HepG2 (cell line): Measurements from ENCODE around the gene WDR91. TPM values are rescaled to one million over a fixed set of nuclear protein-coding genes. Genes with fewer than 3 reads are reported as not detected.

Source experiments
- ATAC-seq: fragments of 200-7000 bp; cut with Tn5 transposase; 3 replicates; pipeline ENCODE4 v1.9.1; 2020; ENCODE audit warnings: mild to moderate bottlenecking, moderate library complexity
- BruUV-seq: library from RNA; stranded (reverse); fragments of 400-500 nt; replicated peaks from 2 replicates; lab custom pipeline; 2021; lab: Mats Ljungman, UMichigan
- CTCF ChIA-PET: fragments of 300-600 bp; formaldehyde crosslinking; extraction: SDS; loops from one replicate; lab custom pipeline; 2021; ENCODE audit warnings: low total read pairs, inconsistent platforms, low intra/inter-chr PET ratio; lab: Yijun Ruan, JAX
- POLR2A ChIA-PET: fragments of 350-600 bp; sonication (Branson Sonifier 250); formaldehyde crosslinking; loops from one replicate; lab custom pipeline; 2020; ENCODE audit warnings: antibody characterized with exemption, inconsistent platforms; lab: Yijun Ruan, JAX
- DNase-seq: peaks from one replicate; pipeline ENCODE4 v3.0.0-alpha.2; 2015; ENCODE audit warnings: low spot score
- FAIRE-seq: peaks from 3 replicates; lab custom pipeline; 2011; peaks lifted over from hg19 to GRCh38; lab: Jason Lieb, UNC
- H2AFZ ChIP-seq: one replicate; pipeline ENCODE4 v1.6.1; 2011; ENCODE audit warnings: low read length, inconsistent platforms
- H3K27ac ChIP-seq: fragments of 300-600 bp; 3 replicates; pipeline ENCODE4 v1.8.0; 2011; ENCODE audit warnings: mixed run types, mild to moderate bottlenecking, mixed read lengths, low read length, inconsistent platforms; ENCODE audit not compliant: insufficient read depth; ENCODE audit errors: extremely low read length
- H3K27me3 ChIP-seq, 2 experiments: fragments of 200-600 bp in 1 of 2; 2 replicates in 1 of 2; 3 replicates in 1 of 2; pipeline versions ENCODE4 v1.6.0 to v1.8.0; 2011; ENCODE audit warnings: low read length in 2 of 2, mild to moderate bottlenecking in 2 of 2, moderate library complexity in 2 of 2, inconsistent platforms in 1 of 2; ENCODE audit not compliant: insufficient read depth in 2 of 2, control insufficient read depth in 1 of 2
- H3K36me3 ChIP-seq, 2 experiments: fragments of 200-600 bp in 1 of 2; replicated peaks in 1 of 2; 2 replicates in 1 of 2; 3 replicates in 1 of 2; pipeline versions ENCODE4 v1.5.1 to v1.8.0; 2011; ENCODE audit warnings: low read length in 2 of 2, inconsistent platforms in 1 of 2; ENCODE audit not compliant: insufficient read depth in 2 of 2, control insufficient read depth in 1 of 2
- H3K4me1 ChIP-seq: 2 replicates; pipeline ENCODE4 v1.5.1; 2012; ENCODE audit warnings: low read length, inconsistent platforms; ENCODE audit not compliant: insufficient read depth
- H3K4me2 ChIP-seq: 2 replicates; pipeline ENCODE4 v1.6.0; 2011; ENCODE audit warnings: low read depth, low read length, inconsistent platforms
- H3K4me3 ChIP-seq, 3 experiments: fragments of 200-600 bp in 1 of 3; sonication (generic), shearing (Covaris generic) in 1 of 3; replicated peaks in 1 of 3; 2 replicates each; pipeline ENCODE4 v1.5.1; 2011 to 2016; ENCODE audit warnings: low read length in 3 of 3, inconsistent platforms in 2 of 3, low read depth in 2 of 3, mild to moderate bottlenecking in 2 of 3, control low read depth in 1 of 3, mixed read lengths in 1 of 3; ENCODE audit not compliant: insufficient read depth in 1 of 3
- H3K79me2 ChIP-seq: one replicate; pipeline ENCODE4 v1.6.1; 2011; ENCODE audit warnings: low read length, inconsistent platforms; ENCODE audit not compliant: insufficient read depth
- H3K9ac ChIP-seq: 2 replicates; pipeline ENCODE4 v1.6.0; 2011; ENCODE audit warnings: mild to moderate bottlenecking, low read depth, low read length, inconsistent platforms; ENCODE audit not compliant: insufficient read depth
- H3K9me3 ChIP-seq: 2 replicates; pipeline ENCODE4 v1.5.1; 2012; ENCODE audit warnings: mild to moderate bottlenecking, low read length
- H4K20me1 ChIP-seq: 2 replicates; pipeline ENCODE4 v1.6.0; 2011; ENCODE audit warnings: inconsistent platforms, mild to moderate bottlenecking, low read length, moderate library complexity; ENCODE audit not compliant: insufficient read depth
- BRF2 ChIP-seq: sonication (generic); formaldehyde crosslinking; IDR thresholded peaks from 2 replicates; pipeline ENCODE4 v1.8.1; 2022; ENCODE audit warnings: mild to moderate bottlenecking, missing genetic modification reagents
- FOXK2 ChIP-seq: fragments of 450-650 bp; IDR thresholded peaks from 2 replicates; pipeline ENCODE4 v1.6.1; 2016
- GMEB2 ChIP-seq: IDR thresholded peaks from 2 replicates; pipeline ENCODE4 v1.6.1; 2016; ENCODE audit warnings: missing biosample characterization, missing genetic modification reagents, low read depth
- HDAC1 ChIP-seq: sonication (generic); formaldehyde crosslinking; IDR thresholded peaks from 2 replicates; pipeline ENCODE4 v1.5.1; 2020; ENCODE audit warnings: mild to moderate bottlenecking, missing genetic modification reagents
- HIVEP1 ChIP-seq: sonication (generic); formaldehyde crosslinking; IDR thresholded peaks from 2 replicates; pipeline ENCODE4 v1.4.0; 2020; ENCODE audit warnings: mild to moderate bottlenecking, missing genetic modification reagents
- ZBTB38 ChIP-seq: sonication (generic); formaldehyde crosslinking; IDR thresholded peaks from 2 replicates; pipeline ENCODE4 v1.5.1; 2020; ENCODE audit warnings: mild to moderate bottlenecking, missing genetic modification reagents
- ZKSCAN1 ChIP-seq: fragments of 150-350 bp; IDR thresholded peaks from 2 replicates; pipeline ENCODE4 v1.6.1; 2014; ENCODE audit warnings: low read length
- ZNF20 ChIP-seq: sonication (generic); formaldehyde crosslinking; IDR thresholded peaks from 2 replicates; pipeline ENCODE4 v1.4.0; 2020; ENCODE audit warnings: mild to moderate bottlenecking, moderate library complexity, missing genetic modification reagents
- ZNF224 ChIP-seq: sonication (generic); formaldehyde crosslinking; IDR thresholded peaks from 2 replicates; pipeline ENCODE4 v1.5.0; 2020; ENCODE audit warnings: mild to moderate bottlenecking, missing genetic modification reagents
- ZNF441 ChIP-seq: sonication (generic); formaldehyde crosslinking; IDR thresholded peaks from 2 replicates; pipeline ENCODE4 v1.7.0; 2021; ENCODE audit warnings: missing genetic modification reagents, borderline replicate concordance
- ZNF605 ChIP-seq: sonication (generic); formaldehyde crosslinking; IDR thresholded peaks from 2 replicates; pipeline ENCODE4 v1.8.0; 2022; ENCODE audit warnings: mild to moderate bottlenecking, missing genetic modification reagents
- ZNF672 ChIP-seq: sonication (generic); formaldehyde crosslinking; IDR thresholded peaks from 2 replicates; pipeline ENCODE4 v1.8.1; 2022; ENCODE audit warnings: missing genetic modification reagents
- ZNF746 ChIP-seq: sonication (generic); formaldehyde crosslinking; IDR thresholded peaks from 2 replicates; pipeline ENCODE4 v1.8.0; 2022; ENCODE audit warnings: mild to moderate bottlenecking, missing genetic modification reagents
- WGBS: methylation state at CpG from one replicate; pipeline ENCODE4 v1.1.6; 2017; ENCODE audit warnings: low lambda C conversion rate; 5-methylcytosine and 5-hydroxymethylcytosine counted together
- in situ Hi-C: cut with HindIII; loops from 2 replicates; pipeline ENCODE4 v1.10.0; 2017; ENCODE audit warnings: low pct_unique_long_range_greater_than_20kb; ENCODE audit not compliant: extremely low pct_ligation_motif_present
- intact Hi-C: fragments of 100-400 bp; cut with micrococcal nuclease; formaldehyde crosslinking; loops from one replicate; pipeline ENCODE4 v1.10.0; 2022; ENCODE audit not compliant: unreplicated experiment
- polyA plus RNA-seq, 8 experiments: library from polyadenylated mRNA; depleted of rRNA in 3 of 8; stranded (reverse) in 7 of 8; unstranded in 1 of 8; fragments of >200 nt; fragmentation: Illumina TruSeq in 4 of 8; extraction: Trizol in 4 of 8; gene quantifications; 2 replicates each; pipeline versions ENCODE4 v1.2.1 to v1.2.3, GENCODE V29; 2011 to 2016; ENCODE audit warnings: low read depth in 4 of 8, missing spikeins in 1 of 8, mixed read lengths in 1 of 8; ENCODE audit not compliant: insufficient read depth in 1 of 8
- total RNA-seq, 5 experiments: library from RNA; depleted of rRNA; stranded (reverse); fragments of >200 nt; fragmentation: Illumina TruSeq; extraction: Trizol; gene quantifications; 2 replicates each; pipeline ENCODE4 v1.2.3, GENCODE V29; 2016; ENCODE audit warnings: low read depth in 1 of 5
- TF ChIP-seq, protein P1 (sequence below), 2 experiments: sonication (generic) in 1 of 2; formaldehyde crosslinking in 1 of 2; IDR thresholded peaks; 2 replicates each; pipeline versions ENCODE4 v1.4.0 to v1.6.1; 2018 to 2020; ENCODE audit warnings: missing genetic modification reagents in 2 of 2, borderline replicate concordance in 1 of 2, low read depth in 1 of 2, mild to moderate bottlenecking in 1 of 2, missing biosample characterization in 1 of 2
- TF ChIP-seq, protein P2 (sequence below): sonication (generic); formaldehyde crosslinking; IDR thresholded peaks from 2 replicates; pipeline ENCODE4 v1.5.0; 2020; ENCODE audit warnings: mild to moderate bottlenecking, missing genetic modification reagents

The WDR91 gene
- total and polyA plus RNA-seq, 2 of the 13 experiments (the other 11 are each of a cell fraction or from before 2014, with no cell fraction given), result 11.6 to 12.1 TPM

- TF ChIP-seq ZNF672 (no peak), HDAC1 (CRISPR knock-in tag) (peak; percentile 79), ZKSCAN1 (peak; percentile 53; the same call in 1 of the 2 replicates), ZNF605 (no peak), HIVEP1 (CRISPR knock-in tag) (no peak), ZNF441 (no peak)
- TF ChIP-seq, all 625 proteins: peak for 232
Observed at GRCh38 chr7:135147899-135148721, 63.2 kb downstream of the WDR91 start, which contains the start of gene TMEM140 (continued).

DNA sequence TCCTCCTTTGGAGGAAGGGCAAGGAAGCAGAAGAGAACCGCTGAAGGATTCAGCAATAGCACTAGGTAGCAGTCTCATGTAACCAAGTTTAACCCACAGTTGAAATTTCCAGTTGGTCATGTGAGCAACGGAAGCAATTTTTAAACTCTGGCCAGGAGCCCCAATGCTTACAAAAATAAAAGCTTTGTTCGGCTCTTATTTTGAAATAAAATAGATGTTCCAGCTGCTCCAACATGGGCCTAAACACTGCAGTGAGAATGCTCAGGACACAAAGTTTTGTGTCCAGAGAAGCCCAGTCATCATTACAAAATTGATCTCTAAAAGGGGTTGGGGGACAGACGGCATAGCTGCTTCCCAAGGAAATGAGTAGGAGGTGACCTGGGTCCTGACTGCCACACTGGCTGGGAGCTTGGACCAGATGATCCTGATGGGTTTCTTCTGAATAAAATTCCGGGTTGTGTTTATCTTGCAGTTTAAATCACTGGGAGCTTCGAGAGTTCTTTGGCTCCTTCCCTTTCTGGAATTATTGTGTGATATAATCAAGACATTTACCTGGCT, 63.9 kb downstream of the WDR91 start:
- Histone ChIP-seq H3K27ac (peak overlapping the region; percentile 84), H3K9me3 (no peaks in the 10 kb centered on the region), H3K36me3 (peaks cover 2 to 8% of the 10 kb centered on the region in 2 experiments; a peak in 1 of 5 replicates), H3K4me2 (peak overlapping the region; percentile 88), H3K27me3 (no peaks in the 10 kb centered on the region; a peak in 1 of 5 replicates), H2AFZ (no peak overlapping the region), H3K4me1 (peaks cover 72% of the 10 kb centered on the region), H3K79me2 (peaks cover 39% of the 10 kb centered on the region), H4K20me1 (no peaks in the 10 kb centered on the region; the same call in 1 of the 2 replicates), H3K4me3 (peak overlapping the region; percentile 58 to 71 (median 67)), H3K9ac (peak overlapping the region; percentile 74)
- CTCF ChIA-PET, result no interaction called here
- no peak for DNase-seq
- TSS peak; percentile 86 for BruUV-seq
- 4% methylated on average over 6 of the region's 6 CpGs for WGBS
- POLR2A ChIA-PET, result interaction anchor here (1.0 to 2.9 kb wide), 18 partner anchors 10 to 247 kb away, joined by 3 to 23 read pairs (median 6); partner anchors contain the start of genes AGBL3 and CYREN
- peak; percentile 42 for ATAC-seq
- no peak for FAIRE-seq
- intact Hi-C loops (loop anchor here (5.0 kb wide), 2 partner anchors 55 to 245 kb away; no protein-coding TSS in a partner anchor), in situ Hi-C loops (no loop called here)
- TF ChIP-seq, protein P1, sequence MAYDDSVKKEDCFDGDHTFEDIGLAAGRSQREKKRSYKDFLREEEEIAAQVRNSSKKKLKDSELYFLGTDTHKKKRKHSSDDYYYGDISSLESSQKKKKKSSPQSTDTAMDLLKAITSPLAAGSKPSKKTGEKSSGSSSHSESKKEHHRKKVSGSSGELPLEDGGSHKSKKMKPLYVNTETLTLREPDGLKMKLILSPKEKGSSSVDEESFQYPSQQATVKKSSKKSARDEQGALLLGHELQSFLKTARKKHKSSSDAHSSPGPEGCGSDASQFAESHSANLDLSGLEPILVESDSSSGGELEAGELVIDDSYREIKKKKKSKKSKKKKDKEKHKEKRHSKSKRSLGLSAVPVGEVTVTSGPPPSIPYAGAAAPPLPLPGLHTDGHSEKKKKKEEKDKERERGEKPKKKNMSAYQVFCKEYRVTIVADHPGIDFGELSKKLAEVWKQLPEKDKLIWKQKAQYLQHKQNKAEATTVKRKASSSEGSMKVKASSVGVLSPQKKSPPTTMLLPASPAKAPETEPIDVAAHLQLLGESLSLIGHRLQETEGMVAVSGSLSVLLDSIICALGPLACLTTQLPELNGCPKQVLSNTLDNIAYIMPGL (CRISPR knock-in tag; IDR thresholded peaks at IDR 0.05; ENCODE audit: borderline replicate concordance in 1 of 2, low read depth in 1 of 2), result no peak
- TF ChIP-seq, protein P2, sequence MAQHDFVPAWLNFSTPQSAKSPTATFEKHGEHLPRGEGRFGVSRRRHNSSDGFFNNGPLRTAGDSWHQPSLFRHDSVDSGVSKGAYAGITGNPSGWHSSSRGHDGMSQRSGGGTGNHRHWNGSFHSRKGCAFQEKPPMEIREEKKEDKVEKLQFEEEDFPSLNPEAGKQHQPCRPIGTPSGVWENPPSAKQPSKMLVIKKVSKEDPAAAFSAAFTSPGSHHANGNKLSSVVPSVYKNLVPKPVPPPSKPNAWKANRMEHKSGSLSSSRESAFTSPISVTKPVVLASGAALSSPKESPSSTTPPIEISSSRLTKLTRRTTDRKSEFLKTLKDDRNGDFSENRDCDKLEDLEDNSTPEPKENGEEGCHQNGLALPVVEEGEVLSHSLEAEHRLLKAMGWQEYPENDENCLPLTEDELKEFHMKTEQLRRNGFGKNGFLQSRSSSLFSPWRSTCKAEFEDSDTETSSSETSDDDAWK (CRISPR knock-in tag), result no peak
- TF ChIP-seq ZNF224 (CRISPR knock-in tag), result 0 out of 2 replicates have a peak, but pooled peaks have one; percentile 60
- no peak for TF ChIP-seq GMEB2 (CRISPR knock-in tag)
- TF ChIP-seq BRF2 (CRISPR knock-in tag), result no peak
- no peak for TF ChIP-seq ZBTB38 (CRISPR knock-in tag)
- TF ChIP-seq ZNF746 (CRISPR knock-in tag), result no peak
- 0 out of 2 replicates have a peak, but pooled peaks have one; percentile 20 for TF ChIP-seq ZNF20 (CRISPR knock-in tag)
- no peak for TF ChIP-seq FOXK2
